Peyer's patch (tissue), 4 donors: ENCODE data around the gene DBT.

Experiments used
- POLR2A ChIP-seq, 2 donors: fragments of 450-650 bp; IDR thresholded peaks; one replicate each; pipeline ENCODE4 v1.5.1; 2017; ENCODE audit warnings: antibody characterized with exemption in 2 of 2, mild to moderate bottlenecking in 2 of 2, moderate library complexity in 2 of 2
- TF ChIP-seq, protein P1 (sequence below), 6 experiments: fragments of 450-650 bp in 4 of 6; fragments of 200-600 bp in 2 of 6; sonication (generic) in 1 of 6; IDR thresholded peaks; one replicate each; pipeline ENCODE4 v1.5.1; 2017 to 2019; ENCODE audit warnings: antibody characterized with exemption in 6 of 6, mild to moderate bottlenecking in 3 of 6, moderate library complexity in 1 of 6

DNA sequence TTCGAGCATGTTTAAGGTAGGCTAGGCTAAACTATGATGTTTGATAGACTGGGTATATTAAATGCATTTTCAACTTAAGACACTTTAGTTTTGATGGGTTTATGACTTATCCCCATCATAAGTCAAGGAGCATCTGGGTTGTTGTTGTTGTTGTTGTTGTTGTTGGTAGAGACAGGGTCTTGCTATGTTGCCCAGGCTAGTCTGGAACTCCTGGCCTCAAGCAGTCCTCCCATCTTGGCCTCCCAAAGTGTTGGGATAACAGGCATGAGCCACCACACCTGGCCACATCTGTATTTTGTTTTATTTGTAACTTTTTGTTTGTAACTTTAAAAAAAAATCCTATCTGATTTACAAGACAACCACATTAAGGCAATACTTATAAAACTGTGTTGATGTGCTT lies 17.5 kb downstream of the DBT start:
- TF ChIP-seq, protein P1, sequence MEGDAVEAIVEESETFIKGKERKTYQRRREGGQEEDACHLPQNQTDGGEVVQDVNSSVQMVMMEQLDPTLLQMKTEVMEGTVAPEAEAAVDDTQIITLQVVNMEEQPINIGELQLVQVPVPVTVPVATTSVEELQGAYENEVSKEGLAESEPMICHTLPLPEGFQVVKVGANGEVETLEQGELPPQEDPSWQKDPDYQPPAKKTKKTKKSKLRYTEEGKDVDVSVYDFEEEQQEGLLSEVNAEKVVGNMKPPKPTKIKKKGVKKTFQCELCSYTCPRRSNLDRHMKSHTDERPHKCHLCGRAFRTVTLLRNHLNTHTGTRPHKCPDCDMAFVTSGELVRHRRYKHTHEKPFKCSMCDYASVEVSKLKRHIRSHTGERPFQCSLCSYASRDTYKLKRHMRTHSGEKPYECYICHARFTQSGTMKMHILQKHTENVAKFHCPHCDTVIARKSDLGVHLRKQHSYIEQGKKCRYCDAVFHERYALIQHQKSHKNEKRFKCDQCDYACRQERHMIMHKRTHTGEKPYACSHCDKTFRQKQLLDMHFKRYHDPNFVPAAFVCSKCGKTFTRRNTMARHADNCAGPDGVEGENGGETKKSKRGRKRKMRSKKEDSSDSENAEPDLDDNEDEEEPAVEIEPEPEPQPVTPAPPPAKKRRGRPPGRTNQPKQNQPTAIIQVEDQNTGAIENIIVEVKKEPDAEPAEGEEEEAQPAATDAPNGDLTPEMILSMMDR (IDR thresholded peaks at IDR 0.05): no peak
- TF ChIP-seq POLR2A (IDR thresholded peaks at IDR 0.05): no peak
